ENCODE data around the gene ARHGAP12.

Gene ARHGAP12

GRCh38 chr10:31926160-31926559 is 2.5 kb downstream of the ARHGAP12 start:
- H4K20me1 ChIP-seq (ENCODE audit: insufficient read depth) = no peaks in the 10 kb centered on the region
- H3K79me2 ChIP-seq (ENCODE audit: insufficient read depth, low read depth) = peaks cover 44% of the 10 kb centered on the region
- no peak overlapping the region for H3K27ac ChIP-seq
- no peak overlapping the region for H3K9ac ChIP-seq
- H3K36me3 ChIP-seq (ENCODE audit: insufficient read depth) = no peaks in the 10 kb centered on the region
- no peak for TF ChIP-seq CTCF (conservative IDR thresholded peaks at IDR 0.05; ENCODE audit: low read depth, low read length)
- peaks cover 25% of the 10 kb centered on the region for H3K4me1 ChIP-seq (ENCODE audit: low read depth, poor library complexity, severe bottlenecking)
- H3K4me3 ChIP-seq (IDR thresholded peaks at IDR 0.05; ENCODE audit: insufficient read depth, low read depth, low read length) = no peak overlapping the region
- H3K27me3 ChIP-seq (ENCODE audit: insufficient read depth, low read depth) = no peaks in the 10 kb centered on the region
- H2AFZ ChIP-seq (ENCODE audit: low read depth) = no peak overlapping the region
- H3K4me2 ChIP-seq = no peak overlapping the region

GRCh38 chr10:31924833-31925232 is 3.8 kb downstream of the ARHGAP12 start:
- H3K27ac ChIP-seq = no peak overlapping the region
- H3K27me3 ChIP-seq (ENCODE audit: insufficient read depth, low read depth) = no peaks in the 10 kb centered on the region
- H3K79me2 ChIP-seq (ENCODE audit: insufficient read depth, low read depth) = peaks cover 44% of the 10 kb centered on the region
- peaks cover 29% of the 10 kb centered on the region for H3K4me1 ChIP-seq (ENCODE audit: low read depth, poor library complexity, severe bottlenecking)
- H4K20me1 ChIP-seq (ENCODE audit: insufficient read depth) = no peaks in the 10 kb centered on the region
- no peak overlapping the region for H3K4me2 ChIP-seq
- no peaks in the 10 kb centered on the region for H3K36me3 ChIP-seq (ENCODE audit: insufficient read depth)
- no peak overlapping the region for H3K9ac ChIP-seq
- H3K4me3 ChIP-seq (IDR thresholded peaks at IDR 0.05; ENCODE audit: insufficient read depth, low read depth, low read length) = no peak overlapping the region
- TF ChIP-seq CTCF (conservative IDR thresholded peaks at IDR 0.05; ENCODE audit: low read depth, low read length) = no peak
- H2AFZ ChIP-seq (ENCODE audit: low read depth) = no peak overlapping the region

GRCh38 chr10:31923389-31923788 is 5.2 kb downstream of the ARHGAP12 start:
- Histone ChIP-seq H3K27ac (no peak overlapping the region), H2AFZ (ENCODE audit: low read depth) (no peak overlapping the region), H3K27me3 (ENCODE audit: insufficient read depth, low read depth) (no peaks in the 10 kb centered on the region), H3K79me2 (ENCODE audit: insufficient read depth, low read depth) (peaks cover 44% of the 10 kb centered on the region), H3K4me2 (no peak overlapping the region), H3K4me3 (IDR thresholded peaks at IDR 0.05; ENCODE audit: insufficient read depth, low read depth, low read length) (no peak overlapping the region), H3K36me3 (ENCODE audit: insufficient read depth) (no peaks in the 10 kb centered on the region), H4K20me1 (ENCODE audit: insufficient read depth) (no peaks in the 10 kb centered on the region), H3K9ac (no peak overlapping the region), H3K4me1 (ENCODE audit: low read depth, poor library complexity, severe bottlenecking) (peaks cover 42% of the 10 kb centered on the region)
- TF ChIP-seq CTCF (conservative IDR thresholded peaks at IDR 0.05; ENCODE audit: low read depth, low read length) = no peak

GRCh38 chr10:31921031-31921430 is 7.6 kb downstream of the ARHGAP12 start:
- Histone ChIP-seq H3K79me2 (ENCODE audit: insufficient read depth, low read depth) (peaks cover 35% of the 10 kb centered on the region), H3K27ac (peak overlapping the region; percentile 33; the same call in 1 of the 2 replicates), H2AFZ (ENCODE audit: low read depth) (no peak overlapping the region), H3K36me3 (ENCODE audit: insufficient read depth) (no peaks in the 10 kb centered on the region), H3K4me3 (IDR thresholded peaks at IDR 0.05; ENCODE audit: insufficient read depth, low read depth, low read length) (no peak overlapping the region), H3K27me3 (ENCODE audit: insufficient read depth, low read depth) (no peaks in the 10 kb centered on the region), H4K20me1 (ENCODE audit: insufficient read depth) (no peaks in the 10 kb centered on the region), H3K4me2 (peak overlapping the region; percentile 69), H3K9ac (no peak overlapping the region), H3K4me1 (ENCODE audit: low read depth, poor library complexity, severe bottlenecking) (peaks cover 38% of the 10 kb centered on the region)
- TF ChIP-seq CTCF (conservative IDR thresholded peaks at IDR 0.05; ENCODE audit: low read depth, low read length) = no peak

Measured in KMS-11 (cell line).